ENCODE data around the gene HIPK2. TPM values are rescaled to one million over a fixed set of nuclear protein-coding genes. Genes with fewer than 3 reads are reported as not detected.

HIPK2 gene
- total RNA-seq, 1 experiment from 2014 or later: 2.0 TPM

- Histone ChIP-seq H3K4me3 (no peak overlapping the region), H3K9me3 (no peaks in the 10 kb centered on the region), H3K36me3 (peaks cover 21% of the 10 kb centered on the region), H3K27me3 (no peaks in the 10 kb centered on the region)
- no peak for DNase-seq
These were observed 182.0 kb downstream of the HIPK2 start for GRCh38 chr7:139595806-139596205.

- Histone ChIP-seq H3K36me3 (peaks cover 16% of the 10 kb centered on the region), H3K9me3 (no peaks in the 10 kb centered on the region), H3K4me3 (no peak overlapping the region), H3K27me3 (no peaks in the 10 kb centered on the region)
- DNase-seq: no peak
These were observed 182.8 kb downstream of the HIPK2 start for GRCh38 chr7:139594911-139595476.

- no peak overlapping the region for H3K4me3 ChIP-seq
- no peaks in the 10 kb centered on the region for H3K9me3 ChIP-seq
- DNase-seq: no peak
- H3K36me3 ChIP-seq: peaks cover 11% of the 10 kb centered on the region
- no peaks in the 10 kb centered on the region for H3K27me3 ChIP-seq
These were observed 183.7 kb downstream of the HIPK2 start for GRCh38 chr7:139594090-139594489.

- no peaks in the 10 kb centered on the region for H3K9me3 ChIP-seq
- DNase-seq: no peak
- H3K27me3 ChIP-seq: no peaks in the 10 kb centered on the region
- peaks cover 11% of the 10 kb centered on the region for H3K36me3 ChIP-seq
- no peak overlapping the region for H3K4me3 ChIP-seq
These were observed 184.9 kb downstream of the HIPK2 start for GRCh38 chr7:139592801-139593461.

- Histone ChIP-seq H3K4me3 (no peak overlapping the region), H3K36me3 (peaks cover 14% of the 10 kb centered on the region), H3K9me3 (no peaks in the 10 kb centered on the region), H3K27me3 (no peaks in the 10 kb centered on the region)
- DNase-seq: no peak
These were observed 186.1 kb downstream of the HIPK2 start for GRCh38 chr7:139591550-139592195.

- Histone ChIP-seq H3K9me3 (no peaks in the 10 kb centered on the region), H3K4me3 (no peak overlapping the region), H3K36me3 (peaks cover 6% of the 10 kb centered on the region), H3K27me3 (no peaks in the 10 kb centered on the region)
- no peak for DNase-seq
These were observed 188.3 kb downstream of the HIPK2 start for GRCh38 chr7:139589474-139589873.

- DNase-seq: no peak
- H3K9me3 ChIP-seq: no peaks in the 10 kb centered on the region
- peaks cover 6% of the 10 kb centered on the region for H3K36me3 ChIP-seq
- H3K27me3 ChIP-seq: no peaks in the 10 kb centered on the region
- H3K4me3 ChIP-seq: no peak overlapping the region
These were observed 189.2 kb downstream of the HIPK2 start for GRCh38 chr7:139588632-139589031.

- Histone ChIP-seq H3K9me3 (no peaks in the 10 kb centered on the region), H3K27me3 (no peaks in the 10 kb centered on the region), H3K36me3 (peaks cover 6% of the 10 kb centered on the region), H3K4me3 (no peak overlapping the region)
- no peak for DNase-seq
These were observed 190.3 kb downstream of the HIPK2 start for GRCh38 chr7:139587535-139587934.

- no peak for DNase-seq
- H3K27me3 ChIP-seq: no peaks in the 10 kb centered on the region
- H3K36me3 ChIP-seq: peaks cover 6% of the 10 kb centered on the region
- H3K4me3 ChIP-seq: no peak overlapping the region
- H3K9me3 ChIP-seq: no peaks in the 10 kb centered on the region
These were observed 191.5 kb downstream of the HIPK2 start for GRCh38 chr7:139586286-139586685.

GRCh38 chr7:139585042-139585441 lies 192.8 kb downstream of the HIPK2 start:
- Histone ChIP-seq H3K9me3 (no peaks in the 10 kb centered on the region), H3K36me3 (peaks cover 5% of the 10 kb centered on the region), H3K4me3 (no peak overlapping the region), H3K27me3 (no peaks in the 10 kb centered on the region)
- DNase-seq: no peak

- H3K36me3 ChIP-seq: peaks cover 5% of the 10 kb centered on the region
These were observed 193.8 kb downstream of the HIPK2 start for GRCh38 chr7:139583826-139584553.

GRCh38 chr7:139582671-139583155 lies 195.1 kb downstream of the HIPK2 start:
- Histone ChIP-seq H3K9me3 (no peaks in the 10 kb centered on the region), H3K27me3 (no peaks in the 10 kb centered on the region), H3K36me3 (peaks cover 3% of the 10 kb centered on the region), H3K4me3 (no peak overlapping the region)
- no peak for DNase-seq

More at GRCh38 chr7:139583826-139584553, 193.8 kb downstream of the HIPK2 start:
- no peak for DNase-seq
- Histone ChIP-seq H3K27me3 (no peaks in the 10 kb centered on the region), H3K9me3 (no peaks in the 10 kb centered on the region), H3K4me3 (no peak overlapping the region)

- Histone ChIP-seq H3K36me3 (peaks cover 2% of the 10 kb centered on the region), H3K27me3 (no peaks in the 10 kb centered on the region), H3K4me3 (no peak overlapping the region), H3K9me3 (no peaks in the 10 kb centered on the region)
- no peak for DNase-seq
These were observed 195.6 kb downstream of the HIPK2 start for GRCh38 chr7:139582130-139582650.

GRCh38 chr7:139580435-139580834 lies 197.4 kb downstream of the HIPK2 start:
- no peaks in the 10 kb centered on the region; the same call in 1 of the 2 replicates for H3K36me3 ChIP-seq
- no peaks in the 10 kb centered on the region for H3K27me3 ChIP-seq
- no peak overlapping the region for H3K4me3 ChIP-seq
- no peak for DNase-seq
- no peaks in the 10 kb centered on the region for H3K9me3 ChIP-seq

- H3K4me3 ChIP-seq: no peak overlapping the region
- no peaks in the 10 kb centered on the region for H3K9me3 ChIP-seq
- no peak for DNase-seq
- no peaks in the 10 kb centered on the region for H3K27me3 ChIP-seq
- H3K36me3 ChIP-seq: no peaks in the 10 kb centered on the region
These were observed 201.4 kb downstream of the HIPK2 start for GRCh38 chr7:139576179-139576973.

- H3K36me3 ChIP-seq: no peaks in the 10 kb centered on the region
These were observed 202.5 kb downstream of the HIPK2 start for GRCh38 chr7:139575338-139575680.

More at GRCh38 chr7:139575338-139575680, 202.5 kb downstream of the HIPK2 start:
- no peak overlapping the region for H3K4me3 ChIP-seq
- no peaks in the 10 kb centered on the region for H3K27me3 ChIP-seq
- H3K9me3 ChIP-seq: no peaks in the 10 kb centered on the region
- no peak for DNase-seq
